ENCODE data around the gene CLPX.
"Not testable (repeated sequence)": the region's sequence is repeated elsewhere in the genome, so short reads cannot be mapped to it uniquely, and the experiment has no call there.

The CLPX gene

GRCh38 chr15:65204931-65205660, 20.0 kb upstream of the CLPX start:
- DNase-seq, result no peak

GRCh38 chr15:65204236-65204930, 19.2 kb upstream of the CLPX start:
- DNase-seq, result no peak

- DNase-seq, result no peak
Observed at GRCh38 chr15:65201918-65202317, 16.8 kb upstream of the CLPX start.

GRCh38 chr15:65198571-65198970, 13.4 kb upstream of the CLPX start:
- DNase-seq, result no peak

GRCh38 chr15:65197337-65197645, 12.1 kb upstream of the CLPX start:
- DNase-seq, result no peak

GRCh38 chr15:65196637-65197336, 11.6 kb upstream of the CLPX start:
- no peak for DNase-seq

GRCh38 chr15:65195548-65195923, 10.4 kb upstream of the CLPX start:
- no peak for DNase-seq

GRCh38 chr15:65194826-65195547, 9.8 kb upstream of the CLPX start:
- no peak for DNase-seq

- DNase-seq, result peak in 1 of 2 experiments; percentile 5
Observed at GRCh38 chr15:65192016-65192415, 6.9 kb upstream of the CLPX start.

- DNase-seq, result peak; percentile 67 to 69
Observed at GRCh38 chr15:65189102-65189740, 4.1 kb upstream of the CLPX start.

- DNase-seq, result not testable (repeated sequence)
Observed at GRCh38 chr15:65188472-65188871, 3.3 kb upstream of the CLPX start.

- DNase-seq, result peak; percentile 23 to 58
Observed at GRCh38 chr15:65184305-65184867, 756 bp downstream of the CLPX start.

- no peak for DNase-seq
Observed at GRCh38 chr15:65183865-65184159, 1.3 kb downstream of the CLPX start.

GRCh38 chr15:65182538-65182937, 2.6 kb downstream of the CLPX start:
- no peak for DNase-seq

- not testable (repeated sequence) for DNase-seq
Observed at GRCh38 chr15:65181582-65182353, 3.4 kb downstream of the CLPX start.

- DNase-seq, result no peak
Observed at GRCh38 chr15:65180167-65180566, 5.0 kb downstream of the CLPX start.

GRCh38 chr15:65177901-65178300, 7.2 kb downstream of the CLPX start:
- no peak for DNase-seq

GRCh38 chr15:65176056-65176455, 9.1 kb downstream of the CLPX start:
- no peak for DNase-seq

- no peak for DNase-seq
Observed at GRCh38 chr15:65175511-65175910, 9.6 kb downstream of the CLPX start.

GRCh38 chr15:65174509-65174908, 10.6 kb downstream of the CLPX start:
- no peak for DNase-seq

- no peak for DNase-seq
Observed at GRCh38 chr15:65172531-65172930, 12.6 kb downstream of the CLPX start.

- no peak for DNase-seq
Observed at GRCh38 chr15:65171428-65171827, 13.7 kb downstream of the CLPX start.
